Fibroblast of pulmonary artery (primary cell): ENCODE results near the gene FGD4.

Source experiments
- DNase-seq: peaks from one replicate; pipeline ENCODE4 v3.0.0-alpha.2; 2010; ENCODE audit warnings: low read depth
- H3K4me3 ChIP-seq: replicated peaks from 2 replicates; pipeline ENCODE4 v1.5.1; 2011; ENCODE audit warnings: low read depth, mild to moderate bottlenecking, control low read depth, low read length, moderate library complexity
- TF ChIP-seq, protein P1 (sequence below): IDR thresholded peaks from 2 replicates; pipeline ENCODE4 v1.5.1; 2011; ENCODE audit warnings: mild to moderate bottlenecking, control low read depth, low read length, inconsistent platforms; ENCODE audit errors: missing control alignments

Gene FGD4

DNA sequence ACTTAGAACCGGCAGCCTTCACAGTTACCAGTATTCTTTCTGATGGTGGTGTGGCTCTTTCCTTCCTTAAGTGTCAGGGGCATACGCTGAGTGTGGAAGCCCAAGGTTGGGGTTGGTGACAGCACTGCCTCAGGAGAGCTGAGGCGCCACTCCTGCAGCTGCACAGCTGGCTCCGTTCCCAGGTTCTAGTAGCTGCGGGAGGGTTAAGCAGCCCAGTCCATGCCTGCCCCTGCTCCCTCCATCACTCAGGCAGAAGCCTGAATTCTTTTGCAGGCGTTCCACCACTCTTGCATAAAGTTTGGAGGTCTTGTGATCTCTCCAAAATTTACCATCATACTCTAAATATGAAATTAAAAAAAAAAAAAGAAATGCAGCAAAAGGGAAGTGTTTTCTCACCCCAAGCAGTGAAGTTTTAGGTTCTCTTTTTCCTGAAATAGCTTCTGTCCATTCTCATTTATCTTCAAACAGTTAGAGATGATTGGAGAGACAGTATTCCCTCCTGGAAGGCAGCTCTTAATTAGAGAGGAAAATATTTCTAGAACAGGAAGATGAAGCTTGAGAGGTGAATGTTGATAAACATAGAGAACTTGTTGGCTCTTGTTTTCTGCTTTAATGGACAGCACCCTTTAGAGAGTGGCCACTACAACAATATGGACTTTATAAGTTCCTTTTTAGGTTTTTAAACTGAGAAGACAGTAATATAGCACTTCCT, 136.1 kb downstream of the FGD4 start:
- peak overlapping the region; percentile 60 for H3K4me3 ChIP-seq
- peak; percentile 69 for DNase-seq
- TF ChIP-seq, protein P1, sequence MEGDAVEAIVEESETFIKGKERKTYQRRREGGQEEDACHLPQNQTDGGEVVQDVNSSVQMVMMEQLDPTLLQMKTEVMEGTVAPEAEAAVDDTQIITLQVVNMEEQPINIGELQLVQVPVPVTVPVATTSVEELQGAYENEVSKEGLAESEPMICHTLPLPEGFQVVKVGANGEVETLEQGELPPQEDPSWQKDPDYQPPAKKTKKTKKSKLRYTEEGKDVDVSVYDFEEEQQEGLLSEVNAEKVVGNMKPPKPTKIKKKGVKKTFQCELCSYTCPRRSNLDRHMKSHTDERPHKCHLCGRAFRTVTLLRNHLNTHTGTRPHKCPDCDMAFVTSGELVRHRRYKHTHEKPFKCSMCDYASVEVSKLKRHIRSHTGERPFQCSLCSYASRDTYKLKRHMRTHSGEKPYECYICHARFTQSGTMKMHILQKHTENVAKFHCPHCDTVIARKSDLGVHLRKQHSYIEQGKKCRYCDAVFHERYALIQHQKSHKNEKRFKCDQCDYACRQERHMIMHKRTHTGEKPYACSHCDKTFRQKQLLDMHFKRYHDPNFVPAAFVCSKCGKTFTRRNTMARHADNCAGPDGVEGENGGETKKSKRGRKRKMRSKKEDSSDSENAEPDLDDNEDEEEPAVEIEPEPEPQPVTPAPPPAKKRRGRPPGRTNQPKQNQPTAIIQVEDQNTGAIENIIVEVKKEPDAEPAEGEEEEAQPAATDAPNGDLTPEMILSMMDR = no peak

DNA sequence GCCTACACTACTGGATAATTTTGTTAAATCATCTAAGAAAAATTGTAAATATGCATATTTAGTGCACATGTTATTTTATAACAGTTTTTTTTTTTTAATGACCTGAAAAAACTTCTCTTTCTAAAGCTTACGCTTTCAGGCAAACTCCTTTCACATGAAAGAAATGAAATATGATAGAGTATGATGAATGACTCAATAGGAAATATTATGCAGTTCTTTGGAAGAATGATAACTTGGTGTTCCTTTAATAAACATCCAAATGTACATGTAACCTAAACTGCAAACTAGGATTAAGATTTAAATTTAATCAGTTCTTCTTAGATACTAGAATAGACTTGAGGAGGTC, 136.6 kb downstream of the FGD4 start:
- no peak for DNase-seq
- peak overlapping the region; percentile 60 for H3K4me3 ChIP-seq
- TF ChIP-seq, protein P1 = no peak

DNA sequence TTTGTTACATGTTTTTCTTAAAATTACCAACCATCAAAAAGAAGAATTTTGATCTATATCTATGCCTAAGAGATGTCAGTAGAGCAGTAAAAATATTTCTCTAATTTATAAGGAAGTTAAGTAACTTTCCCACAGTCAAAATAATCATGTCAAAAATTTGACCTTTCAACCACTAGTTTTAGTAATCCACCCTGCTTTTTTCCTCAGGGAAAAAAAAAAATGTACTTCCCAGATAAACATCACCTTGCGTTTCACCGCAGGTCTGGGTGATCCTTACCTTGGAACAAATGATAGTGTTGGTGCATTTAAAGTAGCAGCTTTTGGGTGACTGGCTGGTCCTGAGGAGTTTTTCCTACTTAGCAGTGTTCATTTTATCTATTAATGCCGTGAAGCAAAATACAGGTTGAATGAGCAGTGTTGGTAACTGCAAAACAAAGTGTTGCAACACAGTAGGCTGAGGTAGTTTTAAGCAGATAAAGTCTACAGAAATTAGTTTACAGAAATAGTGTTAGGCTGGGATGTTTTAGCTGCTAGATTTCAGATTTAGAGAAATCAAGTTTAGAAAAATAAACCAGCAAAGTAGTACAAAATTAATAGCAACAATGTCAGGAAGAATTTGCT, 142.5 kb downstream of the FGD4 start:
- DNase-seq = peak; percentile 50
- TF ChIP-seq, protein P1 = no peak
- no peak overlapping the region for H3K4me3 ChIP-seq

DNA sequence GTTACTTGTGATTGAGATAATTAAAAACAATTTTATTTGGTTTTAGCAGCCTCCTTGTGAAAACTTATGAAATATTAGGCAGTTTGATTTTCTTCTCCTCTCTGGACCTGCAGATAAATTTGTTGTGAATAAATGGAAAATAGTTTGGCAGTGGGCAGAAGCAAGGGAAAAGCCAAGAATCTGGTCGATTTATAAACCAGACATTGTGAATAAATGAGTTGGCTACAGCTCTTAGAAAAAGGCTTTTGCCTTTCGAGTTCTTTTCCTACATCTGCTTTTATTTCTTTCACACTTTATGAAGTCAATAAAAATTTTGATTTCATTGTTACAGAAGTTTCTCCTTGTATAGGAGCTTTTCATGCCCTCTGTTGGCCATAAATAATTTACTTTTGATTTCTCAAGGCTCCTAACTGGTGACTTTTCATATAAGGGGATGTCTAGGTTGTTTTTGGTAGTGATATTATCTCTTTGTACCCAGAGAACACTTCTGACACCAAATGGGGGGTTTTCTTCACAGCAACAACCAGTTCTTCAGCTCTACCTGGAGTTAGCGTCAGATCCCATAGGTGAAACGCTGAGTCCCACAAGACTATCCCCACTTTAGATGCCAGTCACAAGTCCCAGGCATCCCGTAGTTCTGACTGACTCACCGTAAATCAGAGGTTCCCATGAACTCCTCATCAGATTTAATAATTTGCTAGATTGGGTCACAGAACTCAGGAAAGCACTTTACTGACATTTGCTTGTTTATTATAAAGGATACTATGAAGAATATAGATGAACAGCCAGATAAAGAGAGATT, 143.3 kb downstream of the FGD4 start:
- H3K4me3 ChIP-seq = no peak overlapping the region
- DNase-seq = no peak
- TF ChIP-seq, protein P1 = no peak

DNA sequence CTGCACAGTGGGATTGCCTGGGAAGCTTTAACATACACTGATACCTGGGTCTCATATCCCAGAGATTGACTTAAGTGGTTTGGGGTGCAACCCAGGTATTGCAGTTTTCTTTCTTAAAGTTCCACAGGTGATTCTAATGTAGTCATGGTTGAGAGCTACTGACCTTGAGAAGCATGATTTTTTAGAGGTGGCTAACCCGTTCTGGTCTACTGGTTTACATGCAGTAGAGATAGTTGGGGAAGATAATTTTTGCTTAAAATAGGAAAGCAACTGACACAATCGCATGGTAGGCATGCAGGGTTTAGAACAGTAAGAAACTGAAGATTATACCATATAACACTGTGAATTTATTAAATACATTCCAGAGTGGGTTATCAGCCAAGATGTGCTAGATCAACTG, 145.5 kb downstream of the FGD4 start:
- no peak for DNase-seq
- TF ChIP-seq, protein P1 = no peak
- H3K4me3 ChIP-seq = no peak overlapping the region

DNA sequence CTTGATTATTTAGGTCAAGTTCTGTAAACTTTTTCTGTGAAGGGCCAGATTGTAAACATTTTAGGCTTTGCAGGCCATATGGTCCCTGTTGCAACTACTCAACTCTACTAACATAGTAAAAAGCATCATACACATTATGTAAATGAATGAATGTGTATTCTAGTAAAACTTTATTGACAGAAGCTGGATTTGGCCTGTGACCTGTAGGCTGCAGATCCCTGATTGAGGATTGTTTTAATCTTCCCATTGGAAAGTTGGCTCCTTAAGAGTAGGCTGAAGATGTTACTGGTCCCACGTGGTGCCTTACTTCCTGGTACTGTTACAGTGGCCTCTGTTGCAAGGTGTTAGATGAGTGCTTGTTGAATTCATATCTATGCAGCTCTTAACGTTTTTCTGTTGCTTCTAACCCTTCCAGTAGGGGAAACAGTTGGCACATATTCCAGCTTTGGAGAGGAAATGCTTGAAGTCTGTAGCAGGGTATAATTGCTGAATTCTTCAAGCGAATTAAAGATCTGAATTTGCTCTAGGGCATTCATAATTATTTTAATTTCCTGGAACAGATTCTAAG, 146.1 kb downstream of the FGD4 start:
- no peak overlapping the region for H3K4me3 ChIP-seq
- TF ChIP-seq, protein P1 = no peak
- DNase-seq = no peak
